AG09319 (cell line): ENCODE results near the gene HECTD3.
"Not testable (repeated sequence)": the region's sequence is repeated elsewhere in the genome, so short reads cannot be mapped to it uniquely, and the experiment has no call there.

Source experiments
- DNase-seq: peaks from one replicate; pipeline ENCODE4 v3.0.0-alpha.2; 2010; ENCODE audit warnings: low read depth; ENCODE audit errors: extremely low read depth
- TF ChIP-seq, protein P1 (sequence below): IDR thresholded peaks from 2 replicates; pipeline ENCODE4 v1.5.1; 2011; ENCODE audit warnings: low read depth, mild to moderate bottlenecking, inconsistent platforms, low read length, moderate library complexity

Gene HECTD3

DNA sequence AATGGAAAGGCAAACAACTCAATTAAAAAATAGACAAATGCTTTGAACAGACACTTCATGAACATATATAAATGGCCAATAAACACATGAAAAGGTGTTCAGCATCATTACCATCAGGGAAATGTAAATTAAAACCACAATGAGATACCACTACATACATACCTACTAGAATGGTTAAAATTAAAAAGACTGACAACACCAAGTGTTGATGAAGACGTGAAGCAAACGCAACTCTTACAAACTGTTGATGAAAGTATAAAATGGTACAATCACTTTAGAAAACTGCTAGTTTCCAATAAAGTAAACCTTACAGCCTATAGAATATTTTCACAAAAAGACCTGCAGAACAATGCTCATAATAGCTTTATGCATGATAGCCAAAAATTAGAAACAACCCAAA lies 34.9 kb downstream of the HECTD3 start:
- TF ChIP-seq, protein P1, sequence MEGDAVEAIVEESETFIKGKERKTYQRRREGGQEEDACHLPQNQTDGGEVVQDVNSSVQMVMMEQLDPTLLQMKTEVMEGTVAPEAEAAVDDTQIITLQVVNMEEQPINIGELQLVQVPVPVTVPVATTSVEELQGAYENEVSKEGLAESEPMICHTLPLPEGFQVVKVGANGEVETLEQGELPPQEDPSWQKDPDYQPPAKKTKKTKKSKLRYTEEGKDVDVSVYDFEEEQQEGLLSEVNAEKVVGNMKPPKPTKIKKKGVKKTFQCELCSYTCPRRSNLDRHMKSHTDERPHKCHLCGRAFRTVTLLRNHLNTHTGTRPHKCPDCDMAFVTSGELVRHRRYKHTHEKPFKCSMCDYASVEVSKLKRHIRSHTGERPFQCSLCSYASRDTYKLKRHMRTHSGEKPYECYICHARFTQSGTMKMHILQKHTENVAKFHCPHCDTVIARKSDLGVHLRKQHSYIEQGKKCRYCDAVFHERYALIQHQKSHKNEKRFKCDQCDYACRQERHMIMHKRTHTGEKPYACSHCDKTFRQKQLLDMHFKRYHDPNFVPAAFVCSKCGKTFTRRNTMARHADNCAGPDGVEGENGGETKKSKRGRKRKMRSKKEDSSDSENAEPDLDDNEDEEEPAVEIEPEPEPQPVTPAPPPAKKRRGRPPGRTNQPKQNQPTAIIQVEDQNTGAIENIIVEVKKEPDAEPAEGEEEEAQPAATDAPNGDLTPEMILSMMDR, result no peak
- no peak for DNase-seq

DNA sequence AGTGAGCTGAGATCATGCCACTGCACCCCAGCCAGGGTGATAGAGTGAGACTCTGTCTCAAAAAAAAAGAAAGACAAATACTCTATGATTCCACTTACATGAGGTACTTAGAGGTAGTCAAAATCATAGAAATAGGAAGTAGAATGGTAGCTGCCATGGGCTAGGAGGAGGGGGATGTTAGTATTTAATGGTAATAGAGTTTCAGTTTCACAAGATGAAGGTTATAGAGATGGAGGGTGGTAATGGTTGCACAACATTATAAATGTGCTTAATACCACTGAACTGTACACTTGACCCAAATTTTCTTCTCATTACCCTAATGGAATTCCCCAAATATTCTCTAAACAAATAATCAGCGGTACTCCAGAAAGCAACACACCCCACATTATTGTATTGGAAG lies 37.5 kb downstream of the HECTD3 start:
- TF ChIP-seq, protein P1, result no peak
- no peak for DNase-seq

DNA sequence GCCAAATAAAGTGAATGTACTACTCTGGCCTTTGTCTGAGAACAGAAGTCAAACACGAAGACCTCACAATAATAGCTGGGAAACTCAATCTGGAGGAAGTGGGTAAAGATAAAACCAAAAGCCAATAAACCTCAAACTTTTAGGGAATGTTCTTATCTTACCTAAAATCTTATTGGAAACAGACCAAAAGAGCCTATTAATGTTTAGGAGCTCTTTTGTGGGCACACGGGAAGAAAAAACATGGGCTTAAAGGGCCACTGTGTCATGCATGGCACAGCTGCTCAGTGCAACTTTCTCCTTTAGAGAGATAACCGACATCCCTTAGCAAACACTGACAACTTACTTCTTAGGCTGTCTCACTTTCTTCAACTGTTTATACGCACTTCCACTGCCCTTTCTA lies 40.8 kb downstream of the HECTD3 start:
- TF ChIP-seq, protein P1, result no peak
- DNase-seq, result no peak

DNA sequence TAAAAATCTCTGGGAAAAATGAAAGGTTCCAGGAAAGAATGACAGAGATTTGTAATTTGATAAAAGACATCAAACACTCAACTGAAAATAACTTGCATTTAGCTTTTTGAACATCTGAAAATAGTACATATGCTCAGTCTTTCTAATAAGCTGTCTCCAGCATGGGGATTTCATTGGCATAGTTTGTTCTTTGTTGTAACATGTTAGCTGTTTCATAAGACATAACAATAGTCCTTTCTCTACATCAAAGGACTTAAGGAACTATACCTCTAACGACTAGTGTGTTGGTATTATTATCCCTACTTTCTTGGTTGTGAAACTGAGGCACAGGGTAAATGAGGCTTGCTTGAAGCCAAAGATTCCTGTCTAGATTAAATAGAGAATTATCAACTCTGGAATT lies 46.7 kb downstream of the HECTD3 start:
- DNase-seq, result no peak
- TF ChIP-seq, protein P1, result no peak

DNA sequence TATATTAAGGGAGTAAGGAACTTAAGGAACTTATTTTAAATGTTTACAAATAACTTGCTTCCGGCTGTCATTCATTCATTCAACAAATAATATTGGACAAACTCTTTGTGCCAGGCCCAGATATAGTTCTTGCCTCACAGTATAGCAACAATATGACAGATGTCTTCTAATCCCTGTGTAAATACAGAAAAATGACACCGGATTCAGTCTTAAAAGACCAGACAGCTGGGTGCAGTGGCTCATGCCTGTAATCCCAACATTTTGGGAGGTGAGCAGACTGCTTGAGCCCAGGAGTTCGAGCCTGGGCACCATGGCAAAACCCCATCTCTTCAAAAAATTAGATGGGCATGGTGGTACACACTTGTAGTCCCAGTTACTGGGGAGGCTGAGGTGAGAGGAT lies 48.4 kb downstream of the HECTD3 start:
- DNase-seq, result no peak
- TF ChIP-seq, protein P1, result no peak

DNA sequence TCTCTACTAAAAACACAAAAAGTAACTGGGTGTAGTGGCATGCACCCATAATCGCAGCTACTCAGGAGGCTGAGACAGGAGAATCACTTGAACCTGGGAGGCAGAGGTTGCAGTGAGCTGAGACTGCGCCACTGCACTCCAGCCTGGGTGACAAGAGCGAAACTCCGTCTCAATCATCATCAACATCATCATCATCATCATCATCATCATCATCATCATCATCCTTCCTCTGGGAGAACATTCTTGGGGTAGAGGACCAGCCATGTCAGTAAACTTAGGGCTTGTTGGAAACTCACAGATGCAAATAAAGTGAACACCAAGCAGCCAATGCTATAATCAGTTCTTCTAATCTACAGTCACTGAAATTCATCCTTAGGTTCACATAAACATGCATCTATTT lies 49.1 kb downstream of the HECTD3 start:
- DNase-seq, result not testable (repeated sequence)

DNA sequence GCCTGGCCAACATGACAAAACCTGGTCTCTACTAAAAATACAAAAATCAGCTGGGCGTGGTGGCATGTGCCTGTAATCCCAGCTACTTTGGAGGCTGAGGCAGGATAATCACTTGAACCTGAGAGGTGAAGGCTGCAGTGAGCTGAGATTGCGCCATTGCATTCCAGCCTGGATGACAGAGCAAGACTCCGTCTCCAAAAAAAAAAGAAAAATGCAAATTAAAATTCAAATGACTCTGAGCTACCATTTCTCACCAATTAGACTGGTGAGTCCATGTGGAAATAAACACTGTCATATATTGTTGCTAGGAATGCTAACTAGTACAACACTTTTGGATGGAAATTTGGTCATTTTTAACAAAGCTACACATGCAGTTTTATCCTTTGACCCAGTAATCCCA lies 53.6 kb downstream of the HECTD3 start:
- not testable (repeated sequence) for DNase-seq

DNA sequence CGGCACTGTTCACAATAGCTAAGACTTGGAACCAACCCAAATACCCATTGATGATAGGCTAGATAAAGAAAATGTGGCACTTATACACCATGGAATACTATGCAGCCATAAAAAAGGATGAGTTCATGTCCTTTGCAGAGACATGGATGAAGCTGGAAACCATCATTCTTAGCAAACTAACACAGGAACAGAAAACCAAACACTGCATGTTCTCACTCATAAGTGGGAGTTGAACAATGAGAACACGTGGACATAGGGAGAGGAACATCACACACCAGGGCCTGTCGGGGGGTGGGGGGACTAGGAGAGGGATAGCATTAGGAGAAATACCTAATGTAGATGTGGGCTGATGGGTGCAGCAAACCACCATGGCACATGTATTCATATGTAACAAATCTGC lies 55.0 kb downstream of the HECTD3 start:
- not testable (repeated sequence) for DNase-seq
